ENCODE results near the gene MAD1L1. TPM values are rescaled to one million over a fixed set of nuclear protein-coding genes. Genes with fewer than 3 reads are reported as not detected.

The MAD1L1 gene
- total and polyA plus RNA-seq, 11 donors: 11.1 to 29.7 (median 20.9) TPM

GRCh38 chr7:1815051-1815481 is 417.7 kb downstream of the MAD1L1 start:
- WGBS, 4 donors: 92 to 96% (median 94%) methylated on average over 7 to 17 of the region's 17 CpGs
- Histone ChIP-seq H3K36me3 (peaks cover 0 to 3% (median 0%) of the 10 kb centered on the region in 9 donors), H3K27ac (no peak overlapping the region), H3K4me3 (no peak overlapping the region), H3K9me3 (no peaks in the 10 kb centered on the region), H3K4me1 (peaks cover 0 to 23% (median 5%) of the 10 kb centered on the region in 12 donors), H3K27me3 (no peaks in the 10 kb centered on the region)
- ATAC-seq (no peak), DNase-seq (no peak)
- intact Hi-C loops (cut with DNase I): no loop called here
- TF ChIP-seq, protein P1, sequence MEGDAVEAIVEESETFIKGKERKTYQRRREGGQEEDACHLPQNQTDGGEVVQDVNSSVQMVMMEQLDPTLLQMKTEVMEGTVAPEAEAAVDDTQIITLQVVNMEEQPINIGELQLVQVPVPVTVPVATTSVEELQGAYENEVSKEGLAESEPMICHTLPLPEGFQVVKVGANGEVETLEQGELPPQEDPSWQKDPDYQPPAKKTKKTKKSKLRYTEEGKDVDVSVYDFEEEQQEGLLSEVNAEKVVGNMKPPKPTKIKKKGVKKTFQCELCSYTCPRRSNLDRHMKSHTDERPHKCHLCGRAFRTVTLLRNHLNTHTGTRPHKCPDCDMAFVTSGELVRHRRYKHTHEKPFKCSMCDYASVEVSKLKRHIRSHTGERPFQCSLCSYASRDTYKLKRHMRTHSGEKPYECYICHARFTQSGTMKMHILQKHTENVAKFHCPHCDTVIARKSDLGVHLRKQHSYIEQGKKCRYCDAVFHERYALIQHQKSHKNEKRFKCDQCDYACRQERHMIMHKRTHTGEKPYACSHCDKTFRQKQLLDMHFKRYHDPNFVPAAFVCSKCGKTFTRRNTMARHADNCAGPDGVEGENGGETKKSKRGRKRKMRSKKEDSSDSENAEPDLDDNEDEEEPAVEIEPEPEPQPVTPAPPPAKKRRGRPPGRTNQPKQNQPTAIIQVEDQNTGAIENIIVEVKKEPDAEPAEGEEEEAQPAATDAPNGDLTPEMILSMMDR (IDR thresholded peaks at IDR 0.05): no peak
- no peak for TF ChIP-seq POLR2A (IDR thresholded peaks at IDR 0.05)

- Histone ChIP-seq H3K27me3 (no peaks in the 10 kb centered on the region), H3K27ac (no peak overlapping the region), H3K4me1 (peaks cover 0 to 23% (median 5%) of the 10 kb centered on the region in 12 donors), H3K9me3 (no peaks in the 10 kb centered on the region), H3K4me3 (no peak overlapping the region), H3K36me3 (peaks cover 0 to 3% (median 0%) of the 10 kb centered on the region in 9 donors)
- TF ChIP-seq, protein P1 (IDR thresholded peaks at IDR 0.05): no peak
- TF ChIP-seq POLR2A (IDR thresholded peaks at IDR 0.05): no peak
- WGBS, 4 donors: 91 to 94% (median 93%) methylated on average over 22 of the region's 22 CpGs
- ATAC-seq (no peak), DNase-seq (no peak)
- intact Hi-C loops (cut with DNase I): loop anchor here in 3 of 10 donors (5.0 kb wide), 2 partner anchors 393 to 398 kb away; no protein-coding TSS in a partner anchor
These were observed 418.5 kb downstream of the MAD1L1 start for GRCh38 chr7:1814089-1814811.

- DNase-seq: no peak
- 90 to 92% (median 91%) methylated on average over 12 to 18 of the region's 18 CpGs for WGBS, 4 donors
These were observed 419.2 kb downstream of the MAD1L1 start for GRCh38 chr7:1813394-1814088.

More at GRCh38 chr7:1813394-1814088, 419.2 kb downstream of the MAD1L1 start:
- no peak overlapping the region for H3K27ac ChIP-seq
- H3K9me3 ChIP-seq: no peaks in the 10 kb centered on the region
- intact Hi-C loops (cut with DNase I): loop anchor here in 3 of 10 donors (5.0 kb wide), 2 partner anchors 394 to 399 kb away; no protein-coding TSS in a partner anchor
- H3K27me3 ChIP-seq: no peaks in the 10 kb centered on the region
- H3K36me3 ChIP-seq: peaks cover 0 to 3% (median 0%) of the 10 kb centered on the region in 9 donors
- ATAC-seq: no peak
- H3K4me1 ChIP-seq: peaks cover 0 to 23% (median 5%) of the 10 kb centered on the region in 12 donors
- H3K4me3 ChIP-seq: no peak overlapping the region
- TF ChIP-seq, protein P1 (IDR thresholded peaks at IDR 0.05): no peak
- no peak for TF ChIP-seq POLR2A (IDR thresholded peaks at IDR 0.05)
